ENCODE results near the gene RIMBP2. TPM values are rescaled to one million over a fixed set of nuclear protein-coding genes. Genes with fewer than 3 reads are reported as not detected.
"Not testable (repeated sequence)": the region's sequence is repeated elsewhere in the genome, so short reads cannot be mapped to it uniquely, and the experiment has no call there.

RIMBP2 gene
- total RNA-seq, 1 experiment from 2014 or later = not detected

- DNase-seq (ENCODE audit: low spot score) = no peak
Observed at GRCh38 chr12:130705178-130705822, 10.8 kb downstream of the RIMBP2 start.

- no peak for DNase-seq (ENCODE audit: low spot score)
Observed at GRCh38 chr12:130704606-130705005, 11.5 kb downstream of the RIMBP2 start.

GRCh38 chr12:130703733-130704375 lies 12.2 kb downstream of the RIMBP2 start:
- no peak for DNase-seq (ENCODE audit: low spot score)

- no peak for DNase-seq (ENCODE audit: low spot score)
Observed at GRCh38 chr12:130702966-130703732, 12.9 kb downstream of the RIMBP2 start.

- no peak for DNase-seq (ENCODE audit: low spot score)
Observed at GRCh38 chr12:130701402-130701744, 14.7 kb downstream of the RIMBP2 start.

- no peak for DNase-seq (ENCODE audit: low spot score)
Observed at GRCh38 chr12:130700492-130701401, 15.4 kb downstream of the RIMBP2 start.

- DNase-seq (ENCODE audit: low spot score) = peak; percentile 4
Observed at GRCh38 chr12:130698106-130698505, 18.0 kb downstream of the RIMBP2 start.

GRCh38 chr12:130696379-130697100 lies 19.6 kb downstream of the RIMBP2 start:
- no peak for DNase-seq (ENCODE audit: low spot score)

- no peak for DNase-seq (ENCODE audit: low spot score)
Observed at GRCh38 chr12:130695061-130695460, 21.0 kb downstream of the RIMBP2 start.

DNA sequence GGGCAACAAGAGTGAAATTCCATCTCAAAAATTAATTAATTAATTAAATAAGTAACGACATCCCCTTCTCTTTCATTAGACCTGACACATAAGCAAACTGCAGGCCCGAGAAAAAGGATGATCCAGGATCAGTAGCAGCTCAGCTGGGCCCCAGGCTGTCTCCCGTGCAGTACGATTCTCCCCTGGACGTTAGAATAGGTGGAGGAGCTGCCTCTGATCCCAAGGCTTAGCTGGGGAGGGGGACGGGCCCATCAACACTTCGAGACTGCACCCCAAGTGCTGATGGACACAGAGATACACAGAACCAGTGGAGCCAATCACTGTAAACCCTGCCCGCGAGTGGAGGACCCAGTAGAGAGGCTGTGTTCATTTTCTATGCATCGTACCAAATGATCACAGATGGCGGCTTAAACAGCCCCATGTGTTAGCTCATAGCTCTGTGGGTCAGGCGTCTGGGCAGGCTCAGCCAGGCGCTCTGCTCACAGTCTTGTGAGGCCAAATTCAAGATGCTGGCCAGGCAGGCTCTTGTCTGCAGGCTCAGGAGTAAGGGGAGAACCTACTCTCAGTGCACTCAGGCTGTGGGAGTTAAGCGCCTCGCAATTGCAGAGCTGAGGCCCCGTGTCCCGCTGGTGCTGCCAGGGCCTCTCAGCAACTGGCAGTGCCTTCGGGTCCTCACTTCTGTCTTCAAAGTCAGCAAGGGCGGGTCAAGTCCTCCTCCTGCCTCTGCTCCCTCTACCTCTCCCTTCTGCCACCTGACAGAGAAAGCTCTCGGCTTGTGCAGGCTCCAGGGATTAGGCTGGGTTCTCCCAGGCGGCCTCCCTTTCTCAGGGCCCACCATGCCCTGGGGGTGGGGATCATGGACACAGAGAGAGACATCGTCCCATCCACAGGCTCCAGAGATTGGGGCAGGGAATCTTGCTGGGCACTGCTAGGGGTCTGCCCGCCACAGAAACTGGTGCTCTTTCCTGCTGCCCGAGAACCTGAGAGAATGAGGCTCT lies 26.4 kb downstream of the RIMBP2 start:
- no peak for DNase-seq (ENCODE audit: low spot score)

DNA sequence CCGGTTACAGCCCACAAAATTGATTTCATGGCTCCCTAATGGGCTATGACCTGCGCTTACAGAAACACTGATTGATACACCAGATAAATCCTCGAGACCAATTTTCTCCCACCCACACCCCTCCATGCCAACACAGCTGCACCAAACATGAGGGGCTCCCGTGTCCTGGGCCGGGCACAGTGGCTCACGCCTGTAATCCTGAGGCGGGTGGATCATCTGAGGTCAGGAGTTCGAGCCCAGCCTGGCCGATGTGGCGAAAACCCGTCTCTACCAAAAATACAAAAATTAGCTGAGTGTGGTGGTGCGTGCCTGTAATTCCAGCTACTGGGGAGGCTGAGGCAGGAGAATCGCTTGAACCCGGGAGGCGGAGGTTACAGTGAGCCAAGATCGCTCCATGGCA lies 27.1 kb downstream of the RIMBP2 start:
- not testable (repeated sequence) for DNase-seq (ENCODE audit: low spot score)

- DNase-seq (ENCODE audit: low spot score) = no peak
Observed at GRCh38 chr12:130687796-130688778, 28.0 kb downstream of the RIMBP2 start.

DNA sequence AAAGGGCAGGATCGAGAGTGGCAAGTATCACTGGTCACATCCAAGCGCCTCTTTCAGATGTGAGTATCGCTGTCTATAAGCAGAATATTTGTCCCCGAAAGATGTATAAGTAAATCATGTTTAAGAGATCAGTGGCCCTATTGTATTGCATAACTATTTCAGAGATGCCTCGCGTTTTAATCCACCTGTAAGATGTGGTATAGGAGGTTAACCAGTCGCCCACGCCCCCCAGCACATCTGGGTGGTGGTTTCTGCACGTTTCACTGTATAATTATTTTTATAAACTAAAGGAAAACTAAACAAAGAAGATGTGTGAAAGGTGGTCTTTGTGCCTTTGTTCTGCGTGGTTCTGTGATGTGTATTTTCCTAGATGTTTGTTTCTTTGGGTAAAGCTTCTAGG lies 28.9 kb downstream of the RIMBP2 start:
- DNase-seq (ENCODE audit: low spot score) = no peak

DNA sequence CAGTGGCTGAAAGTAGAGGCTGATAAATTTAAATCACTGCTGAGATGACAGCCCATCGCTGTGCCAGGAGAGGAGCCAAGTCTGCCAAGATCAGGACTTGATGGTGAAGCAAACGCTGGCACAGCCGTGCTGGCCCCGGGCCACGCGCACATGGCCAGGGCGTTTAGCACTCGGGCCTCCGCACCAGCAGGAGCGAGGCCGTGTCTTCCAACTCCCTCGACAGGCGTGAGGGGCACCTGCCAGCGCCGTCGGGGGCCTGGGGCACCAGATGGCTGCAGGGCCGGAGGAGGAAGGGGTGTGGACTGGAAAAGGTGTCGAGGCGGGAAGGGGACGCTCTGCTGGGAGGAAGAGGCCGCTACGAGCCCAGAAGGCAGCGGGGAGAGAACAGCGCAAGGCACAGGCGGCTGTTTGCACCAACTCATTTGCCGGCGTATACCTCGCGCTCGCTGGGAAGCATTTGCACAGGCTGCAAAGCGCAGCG lies 29.5 kb downstream of the RIMBP2 start:
- DNase-seq (ENCODE audit: low spot score) = no peak

DNA sequence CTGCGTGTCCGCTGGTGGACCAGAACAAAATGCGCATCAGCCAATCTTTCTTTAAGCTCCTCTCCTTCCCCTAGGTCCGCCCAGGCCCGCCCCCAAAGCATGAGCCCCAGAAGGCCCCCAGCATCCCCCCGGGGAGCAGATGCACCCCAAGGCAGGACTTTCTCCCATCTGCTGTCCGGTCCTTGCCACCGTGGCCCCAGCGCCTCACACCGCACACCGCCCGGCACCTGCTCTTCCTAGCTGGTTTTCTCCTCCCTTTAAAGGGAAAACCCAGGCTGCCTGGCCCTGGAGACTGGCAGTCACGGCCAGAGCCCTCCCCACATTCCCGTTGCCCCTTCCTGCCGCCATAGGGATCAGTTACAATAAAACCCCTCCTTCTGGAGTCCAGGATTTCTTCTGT lies 30.2 kb downstream of the RIMBP2 start:
- no peak for DNase-seq (ENCODE audit: low spot score)

GRCh38 chr12:130685250-130685787 lies 30.8 kb downstream of the RIMBP2 start:
- no peak for DNase-seq (ENCODE audit: low spot score)

- DNase-seq (ENCODE audit: low spot score) = no peak
Observed at GRCh38 chr12:130683811-130684210, 32.3 kb downstream of the RIMBP2 start.

DNA sequence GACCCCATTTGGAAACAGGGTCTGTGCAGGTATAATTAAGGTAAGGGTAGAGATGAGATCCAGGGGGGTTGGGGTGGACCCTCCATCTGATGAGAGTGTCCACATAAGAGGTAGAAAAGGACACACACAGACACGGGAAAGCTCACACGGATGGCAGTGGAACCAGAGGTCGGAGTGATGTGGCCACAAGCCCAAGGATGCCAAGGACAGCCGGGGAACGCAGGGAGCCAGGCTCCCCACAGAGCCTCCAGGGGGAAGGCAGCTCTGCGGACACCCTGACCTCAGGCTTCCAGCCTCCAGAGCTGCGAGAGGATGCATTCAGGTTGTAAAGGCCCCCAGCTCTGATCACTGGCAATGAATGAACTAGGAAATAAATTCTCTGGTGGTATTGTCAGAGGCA lies 33.0 kb downstream of the RIMBP2 start:
- DNase-seq (ENCODE audit: low spot score) = no peak

Data from A172 (cell line).